B cell (primary cell): ENCODE measurements around the gene RNF187. TPM values are rescaled to one million over a fixed set of nuclear protein-coding genes. Genes with fewer than 3 reads are reported as not detected.
"Not testable (repeated sequence)": the region's sequence is repeated elsewhere in the genome, so short reads cannot be mapped to it uniquely, and the experiment has no call there.

Source experiments
- ATAC-seq: fragments of 200-7000 bp; cut with Tn5 transposase; one replicate; pipeline ENCODE4 v1.10.0; 2021; ENCODE audit warnings: low read depth, mild to moderate bottlenecking, moderate number of reproducible peaks, moderate library complexity
- CTCF ChIA-PET: fragments of 350-600 bp; sonication (Branson Sonifier 250); formaldehyde crosslinking; loops from one replicate; lab custom pipeline; 2021; ENCODE audit warnings: antibody characterized with exemption, inconsistent platforms; lab: Charles Lee
- POLR2A ChIA-PET: fragments of 350-600 bp; sonication (Branson Sonifier 250); formaldehyde crosslinking; loops from one replicate; lab custom pipeline; 2021; ENCODE audit warnings: antibody characterized with exemption; lab: Charles Lee
- DNase-seq: peaks from one replicate; pipeline ENCODE4 v3.0.0; 2013
- H2AFZ ChIP-seq: 2 replicates; pipeline ENCODE4 v1.6.1; 2012; ENCODE audit warnings: mild to moderate bottlenecking, low read depth, low read length; ENCODE audit not compliant: insufficient read depth, poor library complexity, severe bottlenecking
- H3K27ac ChIP-seq, 2 donors: 1 replicate in 1 of 2; 2 replicates in 1 of 2; pipeline ENCODE4 v1.5.1; 2012 to 2013; ENCODE audit warnings: low read length in 2 of 2, mild to moderate bottlenecking in 2 of 2, moderate library complexity in 1 of 2
- H3K27me3 ChIP-seq, 4 experiments: fragments of 200-600 bp in 1 of 4; sonication (generic) in 1 of 4; replicated peaks in 1 of 4; 1 replicate in 2 of 4; 2 replicates in 2 of 4; pipeline versions ENCODE4 v1.6.1 to v1.7.0; 2013 to 2016; ENCODE audit warnings: low read length in 3 of 4, mild to moderate bottlenecking in 2 of 4, mixed read lengths in 1 of 4, moderate library complexity in 1 of 4; ENCODE audit not compliant: insufficient read depth in 4 of 4, control insufficient read depth in 3 of 4; ENCODE audit errors: control extremely low read depth in 1 of 4
- H3K36me3 ChIP-seq, 2 experiments: replicated peaks in 1 of 2; 1 replicate in 1 of 2; 2 replicates in 1 of 2; pipeline versions ENCODE4 v1.6.1 to v1.7.1; 2013; ENCODE audit warnings: low read length in 1 of 2; ENCODE audit not compliant: insufficient read depth in 2 of 2, control insufficient read depth in 1 of 2; ENCODE audit errors: control extremely low read depth in 1 of 2, extremely low read depth in 1 of 2
- H3K4me1 ChIP-seq, 2 donors: fragments of 200-600 bp in 1 of 2; sonication (generic) in 1 of 2; 1 replicate in 1 of 2; 2 replicates in 1 of 2; pipeline versions ENCODE4 v1.5.1 to v1.6.1; 2013 to 2017; ENCODE audit warnings: low read length in 2 of 2; ENCODE audit not compliant: control insufficient read depth in 2 of 2, insufficient read depth in 2 of 2
- H3K4me2 ChIP-seq: replicated peaks from 2 replicates; pipeline ENCODE3; 2012; ENCODE audit warnings: mild to moderate bottlenecking, low read depth, low read length; ENCODE audit not compliant: poor library complexity, severe bottlenecking
- H3K4me3 ChIP-seq, 5 experiments: fragments of 200-600 bp in 1 of 5; sonication (generic) in 1 of 5; 1 replicate in 3 of 5; 2 replicates in 2 of 5; pipeline versions ENCODE4 v1.5.1 to v1.7.0; 2011 to 2016; ENCODE audit warnings: low read length in 4 of 5, mild to moderate bottlenecking in 4 of 5, low read depth in 2 of 5, control low read depth in 1 of 5, moderate library complexity in 1 of 5; ENCODE audit not compliant: insufficient read depth in 1 of 5; ENCODE audit errors: control extremely low read depth in 1 of 5, extremely low read depth in 1 of 5
- H3K79me2 ChIP-seq: fragments of 200-600 bp; sonication (generic); one replicate; pipeline ENCODE4 v1.6.0; 2016; ENCODE audit warnings: low read length; ENCODE audit not compliant: control insufficient read depth, insufficient read depth
- H3K9ac ChIP-seq: fragments of 200-600 bp; sonication (generic); 2 replicates; pipeline ENCODE4 v1.6.1; 2017; ENCODE audit warnings: mild to moderate bottlenecking, low read length, moderate library complexity
- H3K9me3 ChIP-seq, 3 donors: one replicate each; pipeline versions ENCODE4 v1.6.1 to v1.7.1; 2013; ENCODE audit warnings: low read length in 2 of 3; ENCODE audit not compliant: control insufficient read depth in 2 of 3, insufficient read depth in 1 of 3; ENCODE audit errors: control extremely low read depth in 1 of 3
- H4K20me1 ChIP-seq: 2 replicates; pipeline ENCODE4 v1.6.0; 2012; ENCODE audit warnings: mild to moderate bottlenecking, low read length; ENCODE audit not compliant: insufficient read depth, control insufficient read depth, poor library complexity, severe bottlenecking
- H3K27ac Mint-ChIP-seq: one replicate; pipeline ENCODE4 v1.8.0; 2021; ENCODE audit warnings: mixed read lengths
- H3K27me3 Mint-ChIP-seq: one replicate; pipeline ENCODE4 v1.8.0; 2021; ENCODE audit warnings: mixed read lengths
- H3K4me1 Mint-ChIP-seq: one replicate; pipeline ENCODE4 v1.8.0; 2021; ENCODE audit warnings: mixed read lengths
- H3K4me3 Mint-ChIP-seq: one replicate; pipeline ENCODE4 v1.8.0; 2021; ENCODE audit warnings: mixed read lengths
- H3K9me3 Mint-ChIP-seq: one replicate; pipeline ENCODE4 v1.8.0; 2022; ENCODE audit warnings: mixed read lengths; ENCODE audit not compliant: insufficient read depth
- CTCF ChIP-seq: fragments of 200-600 bp; IDR thresholded peaks from one replicate; pipeline ENCODE4 v1.8.0; 2022; ENCODE audit warnings: antibody characterized with exemption, mild to moderate bottlenecking
- EZH2 ChIP-seq: IDR thresholded peaks from 2 replicates; pipeline ENCODE4 v1.6.1; 2012; ENCODE audit warnings: borderline replicate concordance, low read depth, mild to moderate bottlenecking, moderate library complexity, low read length; ENCODE audit not compliant: insufficient read depth, poor library complexity, severe bottlenecking
- WGBS: methylation state at CpG from one replicate; pipeline ENCODE4 v1.1.5; 2013; ENCODE audit warnings: missing lambda C conversion rate; ENCODE audit not compliant: insufficient coverage; 5-methylcytosine and 5-hydroxymethylcytosine counted together
- intact Hi-C: fragments of 100-400 bp; cut with micrococcal nuclease; formaldehyde crosslinking; loops from one replicate; pipeline ENCODE4 v1.10.0; 2022
- polyA plus RNA-seq: library from polyadenylated mRNA; depleted of rRNA; stranded (reverse); fragments of >200 nt; gene quantifications from 2 replicates; pipeline ENCODE4 v1.2.3, GENCODE V29; 2012
- total RNA-seq, 2 donors: library from RNA; stranded (reverse); fragments of 120-200 nt in 1 of 2; gene quantifications; 1 replicate in 1 of 2; 2 replicates in 1 of 2; pipeline versions ENCODE4 v1.2.3 to v1.2.4, GENCODE V29; 2013 to 2022

The RNF187 gene
- total and polyA plus RNA-seq, 2 donors (not counting 1 experiment from before 2014, with no cell fraction given) = 25.5 to 67.3 TPM

GRCh38 chr1:228502522-228502921 lies 15.3 kb downstream of the RNF187 start:
- Histone ChIP-seq H3K36me3 (peaks cover 0 to 4% of the 10 kb centered on the region in 2 experiments), H4K20me1 (peaks cover under 1% of the 10 kb centered on the region), H3K27ac (no peak overlapping the region), H3K4me3 (no peak overlapping the region), H3K27me3 (peaks cover 0 to 3% (median 0%) of the 10 kb centered on the region in 4 experiments), H3K79me2 (no peaks in the 10 kb centered on the region), H3K4me1 (peaks cover 20% of the 10 kb centered on the region in 2 donors), H3K9me3 (no peaks in the 10 kb centered on the region), H2AFZ (no peak overlapping the region), H3K9ac (no peak overlapping the region), H3K4me2 (no peak overlapping the region)
- DNase-seq (no peak), ATAC-seq (no peak)
- Mint-ChIP-seq H3K4me1 (peaks cover 20% of the 10 kb centered on the region), H3K4me3 (no peak overlapping the region), H3K27ac (no peak overlapping the region), H3K9me3 (no peaks in the 10 kb centered on the region), H3K27me3 (peaks cover 6% of the 10 kb centered on the region)
- ChIA-PET POLR2A (no interaction called here), CTCF (interaction anchor here (1.7 to 3.0 kb wide), 2 partner anchors 13 to 38 kb away, joined by 4 to 29 read pairs; no protein-coding TSS in a partner anchor)
- TF ChIP-seq EZH2 (no peak), CTCF (no peak)
- WGBS = 100% methylated on average over 3 of the region's 5 CpGs
- intact Hi-C loops = loop anchor here (5.0 kb wide), 4 partner anchors 95 to 730 kb away; partner anchors contain the start of gene TRIM11

- H3K4me3 ChIP-seq, H3K9me3 Mint-ChIP-seq, ATAC-seq, H2AFZ ChIP-seq, intact Hi-C loops, H4K20me1 ChIP-seq, DNase-seq, CTCF ChIA-PET, POLR2A ChIA-PET, H3K9ac ChIP-seq, H3K4me1 ChIP-seq, H3K27ac Mint-ChIP-seq, H3K9me3 ChIP-seq, H3K4me3 Mint-ChIP-seq, H3K4me2 ChIP-seq, H3K27me3 ChIP-seq, H3K79me2 ChIP-seq, H3K27ac ChIP-seq, H3K4me1 Mint-ChIP-seq, H3K36me3 ChIP-seq: not testable (repeated sequence)
- peaks cover 18% of the 10 kb centered on the region for H3K27me3 Mint-ChIP-seq
- no CpG with 5 or more reads among the region's 11 CpGs for WGBS
Observed at GRCh38 chr1:228505944-228506343, 18.8 kb downstream of the RNF187 start.
